NOMO-1 (cell line): ENCODE data around the gene EFHC2.

Experiments
- DNase-seq, 2 experiments: peaks; one replicate each; lab custom pipeline; 2025; ENCODE audit not compliant: unreplicated experiment in 2 of 2; lab: John Stamatoyannopoulos, UW

Gene EFHC2

GRCh38 chrX:44299177-44299576 lies 44.3 kb downstream of the EFHC2 start:
- DNase-seq = no peak

GRCh38 chrX:44291468-44292092 lies 51.9 kb downstream of the EFHC2 start:
- no peak for DNase-seq

DNA sequence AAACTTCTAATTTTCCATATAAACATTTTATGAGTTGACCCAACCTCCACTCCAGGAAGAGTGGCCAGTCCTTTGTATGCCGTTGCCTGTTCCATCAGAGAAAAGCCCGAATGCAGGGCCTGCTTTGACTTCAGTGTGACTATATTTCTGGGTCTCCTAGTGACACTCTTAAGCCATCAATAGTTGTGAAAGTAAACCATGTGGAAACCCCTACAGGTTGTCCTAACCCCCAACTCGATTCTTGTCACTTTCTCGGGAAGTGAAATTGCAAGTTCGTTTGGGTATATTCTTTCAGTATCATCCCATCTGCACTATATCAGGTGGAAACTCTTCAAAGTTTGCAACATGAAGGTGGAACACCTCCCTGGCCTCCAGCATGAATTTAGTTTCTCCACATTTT lies 52.8 kb downstream of the EFHC2 start:
- no peak for DNase-seq

DNA sequence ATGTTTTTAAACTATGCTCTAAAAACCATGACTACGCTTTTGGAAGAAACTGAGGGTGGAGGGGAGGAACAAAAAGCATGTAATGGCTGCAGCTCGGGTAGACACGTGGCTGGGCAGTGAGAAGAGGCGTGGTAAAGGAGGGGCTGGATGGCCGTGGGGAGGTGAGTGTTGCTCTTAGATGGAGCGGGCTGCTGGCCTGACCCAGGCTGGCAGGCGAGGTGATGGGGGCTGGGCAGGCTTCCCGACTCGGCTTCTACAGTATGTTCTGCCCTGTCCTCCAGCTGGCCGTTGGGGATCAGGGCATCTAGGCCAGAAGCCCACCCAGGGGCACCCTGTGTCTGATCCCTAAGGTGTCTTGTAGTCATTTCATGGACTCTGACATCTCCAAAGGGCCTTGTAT lies 60.7 kb downstream of the EFHC2 start:
- no peak for DNase-seq

GRCh38 chrX:44280116-44280515 lies 63.4 kb downstream of the EFHC2 start:
- DNase-seq = peak in 1 of 2 experiments; percentile 4

DNA sequence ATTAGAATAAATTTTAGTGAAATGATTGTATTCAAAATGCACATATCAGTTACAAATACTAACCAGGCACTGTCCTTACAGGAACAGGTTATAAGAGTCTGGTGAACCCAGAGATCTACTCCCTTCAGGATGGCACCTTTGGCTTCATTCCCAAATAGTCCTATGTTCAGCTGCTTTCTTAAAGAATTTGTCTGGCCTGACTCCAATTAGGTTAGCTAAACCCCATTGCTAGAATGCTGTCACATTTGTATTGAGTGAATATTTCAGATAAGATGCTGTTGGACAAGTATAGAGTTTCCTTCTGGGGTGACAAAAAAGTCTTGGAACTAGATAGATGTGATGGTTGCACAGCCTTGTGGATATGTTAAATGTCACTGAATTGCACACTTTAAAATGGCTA lies 69.4 kb downstream of the EFHC2 start:
- DNase-seq = no peak

DNA sequence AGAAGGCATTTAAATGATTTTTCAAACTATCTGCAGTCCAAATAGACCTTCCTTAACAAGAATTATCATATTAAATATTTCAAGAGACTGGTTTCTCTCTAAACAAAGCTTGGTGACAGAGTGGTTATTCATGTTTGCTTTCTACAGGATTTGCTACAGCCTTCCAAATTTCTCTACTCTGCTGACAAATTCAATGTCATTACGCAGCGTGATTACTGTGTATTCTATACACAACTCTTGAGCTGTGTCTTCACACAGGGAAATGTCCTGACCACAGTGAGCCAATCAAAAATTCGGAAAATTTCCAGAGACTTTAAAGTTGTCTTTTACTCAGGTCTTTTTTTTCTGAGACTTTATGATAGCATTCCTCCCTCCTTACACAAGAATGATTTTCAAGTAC lies 75.6 kb downstream of the EFHC2 start:
- DNase-seq = no peak

GRCh38 chrX:44267116-44267515 lies 76.4 kb downstream of the EFHC2 start:
- no peak for DNase-seq

DNA sequence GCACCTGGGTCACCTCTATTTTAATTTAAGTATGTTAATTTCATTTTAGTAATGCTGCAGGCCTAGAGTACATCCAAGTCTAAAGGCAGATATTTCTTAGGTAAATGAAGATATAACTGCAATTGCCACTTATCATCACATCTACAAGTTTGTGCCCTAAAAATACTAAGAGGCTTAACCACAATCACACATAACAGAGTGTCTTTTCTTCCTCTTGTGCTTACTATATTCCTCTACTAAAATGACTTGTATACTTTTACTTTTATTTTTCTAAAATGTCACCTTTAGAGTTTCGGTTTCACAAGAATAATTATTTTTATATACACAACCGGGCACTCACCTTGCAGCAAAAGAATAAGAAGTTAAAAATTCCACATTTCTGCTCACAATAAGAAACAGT lies 77.9 kb downstream of the EFHC2 start:
- DNase-seq = no peak

DNA sequence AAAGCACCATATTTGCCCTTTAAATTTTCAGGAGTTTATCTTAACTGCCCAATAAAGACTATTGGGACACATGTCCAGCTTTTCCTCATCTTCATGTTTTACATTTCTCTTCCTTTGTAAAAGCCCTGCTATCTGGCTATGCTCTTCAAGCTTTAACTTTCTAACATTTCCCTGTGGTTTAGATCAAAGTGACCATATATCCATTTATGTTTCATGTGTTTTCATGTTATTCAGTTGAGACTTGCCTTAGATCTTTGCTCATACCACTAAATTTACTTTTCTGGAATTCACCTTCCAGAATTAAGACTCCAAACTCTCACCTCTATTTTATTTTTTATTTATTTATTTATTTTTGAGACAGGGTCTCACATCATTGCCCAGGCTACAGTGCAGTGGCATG lies 78.5 kb downstream of the EFHC2 start:
- DNase-seq = no peak

DNA sequence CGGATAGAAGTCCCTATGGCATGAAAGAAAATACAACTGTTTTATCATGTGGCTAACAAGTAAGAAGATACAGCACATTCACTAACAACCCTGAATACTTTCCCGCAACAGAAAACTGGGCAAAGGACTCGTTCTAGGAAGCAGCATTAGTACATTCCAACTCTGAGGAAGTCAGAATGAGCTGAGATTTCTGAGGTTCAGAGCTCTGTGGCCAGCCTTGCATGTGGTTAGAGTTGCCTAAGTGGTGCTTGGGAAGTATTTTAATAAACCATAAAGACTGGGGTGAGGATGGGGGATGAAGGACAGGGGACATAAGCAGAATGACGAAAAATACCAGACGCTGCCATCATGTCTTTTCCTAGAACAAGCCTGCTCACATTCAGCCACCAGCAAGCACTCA lies 82.2 kb downstream of the EFHC2 start:
- peak in 1 of 2 experiments; percentile 16 for DNase-seq

DNA sequence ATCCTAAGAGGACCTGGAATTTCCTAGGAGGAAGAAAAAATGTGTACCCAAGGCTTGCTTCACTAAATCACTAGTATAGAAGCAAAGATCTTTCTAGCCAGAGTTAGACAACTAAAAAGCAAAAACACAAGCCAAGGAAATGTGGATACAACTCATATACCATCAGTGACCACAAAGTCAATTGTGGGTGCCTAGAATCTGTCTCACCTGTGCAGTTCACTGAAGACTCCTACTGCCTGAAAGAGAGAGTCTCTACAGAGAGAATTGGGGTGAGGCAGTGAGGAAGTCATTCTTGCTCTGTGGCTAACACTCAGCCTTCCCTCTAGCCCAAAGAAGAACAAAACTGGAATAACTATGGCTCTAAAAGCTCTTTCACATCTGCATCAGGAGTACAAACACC lies 82.9 kb downstream of the EFHC2 start:
- DNase-seq = no peak

DNA sequence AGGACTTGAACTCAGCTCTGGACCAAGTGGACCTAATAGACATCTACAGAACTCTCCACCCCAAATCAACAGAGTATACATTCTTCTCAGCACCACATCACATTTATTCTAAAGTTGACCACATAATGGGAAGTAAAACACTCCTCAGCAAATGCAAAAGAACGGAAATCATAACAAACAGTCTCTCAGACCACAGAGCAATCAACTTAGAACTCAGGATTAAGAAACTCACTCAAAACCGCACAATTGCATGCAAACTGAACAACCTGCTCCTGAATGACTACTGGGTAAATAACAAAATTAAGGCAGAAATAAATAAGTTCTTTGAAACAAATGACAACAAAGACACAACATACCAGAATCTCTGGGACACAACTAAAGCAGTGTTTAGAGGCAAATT lies 87.7 kb downstream of the EFHC2 start:
- DNase-seq = peak; percentile 12 to 59

DNA sequence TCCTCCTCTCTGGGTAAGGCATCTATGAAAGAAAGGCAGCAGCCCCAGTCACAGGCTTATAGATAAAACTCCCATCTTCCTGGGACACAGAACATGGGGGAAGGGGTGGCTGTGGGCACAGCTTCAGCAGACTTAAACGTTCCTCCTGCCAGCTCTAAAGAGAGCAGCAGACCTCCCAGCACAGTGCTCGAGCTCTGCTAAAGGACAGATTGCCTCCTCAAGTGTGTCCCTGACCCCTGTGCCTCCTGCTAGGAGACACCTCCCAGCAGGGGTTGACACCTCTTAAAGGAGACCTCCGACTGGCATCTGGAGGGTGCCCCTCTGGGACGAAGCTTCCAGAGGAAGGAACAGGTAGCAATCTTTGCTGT lies 89.9 kb downstream of the EFHC2 start:
- DNase-seq = no peak

DNA sequence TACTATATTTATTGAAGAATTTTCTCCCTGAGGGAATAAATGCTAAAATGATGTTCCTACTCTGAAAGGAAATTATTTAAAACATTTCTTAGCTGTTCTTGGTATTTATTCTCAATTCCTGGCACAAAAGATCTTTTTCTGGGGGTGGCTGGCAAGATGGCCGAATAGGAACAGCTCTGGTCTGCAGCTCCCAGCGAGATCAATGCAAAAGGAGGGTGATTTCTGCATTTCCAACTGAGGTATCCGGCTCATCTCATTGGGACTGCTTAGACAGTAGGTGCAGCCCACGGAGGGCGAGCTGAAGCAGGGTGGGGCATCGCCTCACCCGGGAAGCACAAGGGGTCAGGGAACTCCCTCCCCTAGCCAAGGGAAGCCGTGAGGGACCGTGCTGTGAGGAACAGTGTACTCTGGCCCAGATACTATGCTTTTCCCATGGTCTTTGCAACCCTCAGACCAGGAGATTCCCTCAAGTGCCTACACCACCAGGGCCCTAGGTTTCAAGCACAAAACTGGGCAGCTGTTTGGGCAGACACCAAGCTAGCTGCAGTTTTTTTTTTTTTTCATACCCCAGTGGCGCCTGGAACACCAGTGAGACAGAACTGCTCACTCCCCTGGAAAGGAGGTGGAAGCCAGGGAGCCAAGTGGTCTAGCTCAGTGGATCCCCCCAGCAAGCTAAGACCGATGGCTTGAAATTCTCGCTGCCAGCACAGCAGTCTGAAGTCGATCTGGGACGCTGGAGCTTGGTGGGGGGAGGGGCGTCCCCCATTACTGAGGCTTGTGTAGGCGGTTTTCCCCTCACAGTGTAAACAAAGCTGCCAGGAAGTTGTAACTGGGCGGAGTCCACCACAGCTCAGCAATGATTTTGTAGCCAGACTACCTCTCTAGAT lies 90.5 kb downstream of the EFHC2 start:
- peak; percentile 26 to 48 for DNase-seq

GRCh38 chrX:44247468-44247867 lies 96.0 kb downstream of the EFHC2 start:
- DNase-seq = peak; percentile 23 to 60

- DNase-seq = no peak
Measured at GRCh38 chrX:44246826-44247225, 96.6 kb downstream of the EFHC2 start.

GRCh38 chrX:44245733-44246132 lies 97.7 kb downstream of the EFHC2 start:
- no peak for DNase-seq

DNA sequence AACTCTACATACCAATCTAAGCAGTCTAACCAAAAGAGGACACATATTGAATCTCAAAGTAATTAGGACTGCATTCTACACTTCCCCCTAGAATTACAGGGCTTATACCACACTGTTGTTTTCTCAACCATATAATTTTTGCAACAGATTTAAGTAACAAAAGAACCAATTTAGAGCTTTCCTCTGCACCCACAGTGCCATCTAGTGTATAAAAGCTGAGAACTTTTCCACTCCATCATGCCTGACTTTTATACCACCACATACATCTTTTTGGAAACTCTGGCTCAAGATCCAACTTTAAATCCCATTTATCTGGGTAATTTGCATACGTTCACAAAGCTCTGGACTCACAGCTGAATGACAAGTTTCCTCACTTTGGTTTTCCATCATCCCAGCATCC lies 99.5 kb downstream of the EFHC2 start:
- DNase-seq = peak in 1 of 2 experiments; percentile 40

DNA sequence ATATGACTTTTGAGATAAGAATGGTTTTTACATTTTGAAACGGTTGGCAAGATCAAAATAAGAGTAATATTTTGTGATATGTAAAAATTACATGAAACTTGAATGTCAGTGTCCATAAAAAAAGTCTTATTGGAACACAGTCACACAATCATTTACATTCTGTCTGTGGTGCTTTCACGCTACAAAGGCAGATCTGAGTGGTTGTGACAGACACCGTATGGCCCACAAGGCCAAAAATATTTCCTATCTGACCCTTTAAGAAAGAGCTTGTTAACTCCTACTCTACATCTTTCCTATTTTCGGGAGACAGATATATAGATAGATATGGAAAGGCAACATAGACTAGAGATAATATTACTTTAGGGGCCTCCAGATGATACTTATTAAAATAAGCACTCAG lies 101.9 kb downstream of the EFHC2 start:
- no peak for DNase-seq

GRCh38 chrX:44240036-44240435 lies 103.4 kb downstream of the EFHC2 start:
- DNase-seq = no peak

GRCh38 chrX:44239036-44239435 lies 104.4 kb downstream of the EFHC2 start:
- DNase-seq = no peak
